ENCODE data around the gene LILRA5. TPM values are rescaled to one million over a fixed set of nuclear protein-coding genes. Genes with fewer than 3 reads are reported as not detected.

LILRA5 gene
- total RNA-seq, 1 experiment from 2014 or later, result not detected

- Histone ChIP-seq H3K4me1 (ENCODE audit: control insufficient read depth in 1 of 2, insufficient read depth in 2 of 2, low read length in 2 of 2) (no peaks in the 10 kb centered on the region), H3K9me2 (ENCODE audit: insufficient read depth) (no peaks in the 10 kb centered on the region), H3K4me3 (replicated peaks in 1 of 2; ENCODE audit: low read depth in 1 of 2, low read length in 2 of 2) (no peak overlapping the region), H3K9me3 (ENCODE audit: control insufficient read depth in 1 of 2, insufficient read depth in 1 of 2, low read depth in 1 of 2, low read length in 2 of 2) (peaks cover 0 to 6% of the 10 kb centered on the region in 2 experiments; a peak in 2 of 4 replicates), H3K79me2 (ENCODE audit: insufficient read depth, low read length) (no peaks in the 10 kb centered on the region), H3K36me3 (ENCODE audit: control insufficient read depth in 1 of 2, insufficient read depth in 2 of 2, low read length in 2 of 2) (no peaks in the 10 kb centered on the region), H2AFZ (ENCODE audit: low read depth, low read length, poor library complexity, severe bottlenecking) (no peak overlapping the region), H3K4me2 (ENCODE audit: low read length) (no peak overlapping the region), H3K27ac (ENCODE audit: low read depth, low read length) (no peak overlapping the region), H3K27me3 (ENCODE audit: insufficient read depth, low read length) (no peaks in the 10 kb centered on the region), H4K20me1 (ENCODE audit: insufficient read depth) (no peaks in the 10 kb centered on the region), H3K9ac (ENCODE audit: low read length) (no peak overlapping the region)
- BruUV-seq (replicated peaks), result no TSS peak
- ChIA-PET RAD21 (ENCODE audit: low non-redundant PET in 1 of 2, low total read pairs in 2 of 2, uncharacterized antibody in 2 of 2, unreplicated experiment in 2 of 2) (no interaction called here), CTCF (no interaction called here), POLR2A (no interaction called here)
- DNase-seq (ENCODE audit: low read depth, low spot score) (no peak), ATAC-seq (no peak)
- no peak for TF ChIP-seq CBX3 (IDR thresholded peaks at IDR 0.05; ENCODE audit: low read depth)
- TF ChIP-seq POLR2A (IDR thresholded peaks at IDR 0.05; ENCODE audit: borderline replicate concordance, extremely low read depth, insufficient read depth, insufficient read length), result no peak
- no peak for TF ChIP-seq CEBPB (IDR thresholded peaks at IDR 0.05; ENCODE audit: low read depth)
- TF ChIP-seq, protein P1, sequence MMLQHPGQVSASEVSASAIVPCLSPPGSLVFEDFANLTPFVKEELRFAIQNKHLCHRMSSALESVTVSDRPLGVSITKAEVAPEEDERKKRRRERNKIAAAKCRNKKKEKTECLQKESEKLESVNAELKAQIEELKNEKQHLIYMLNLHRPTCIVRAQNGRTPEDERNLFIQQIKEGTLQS (IDR thresholded peaks at IDR 0.05), result no peak
- no peak for TF ChIP-seq TCF7L2 (IDR thresholded peaks at IDR 0.05; ENCODE audit: borderline replicate concordance, extremely low read depth, insufficient read depth, insufficient read length)
- TF ChIP-seq ZFX (IDR thresholded peaks at IDR 0.05), result no peak
- TF ChIP-seq POLR2AphosphoS5 (IDR thresholded peaks at IDR 0.05; ENCODE audit: low read depth, low read length), result no peak
- TF ChIP-seq EZH2 (IDR thresholded peaks at IDR 0.05), result no peak
- TF ChIP-seq, protein P2, sequence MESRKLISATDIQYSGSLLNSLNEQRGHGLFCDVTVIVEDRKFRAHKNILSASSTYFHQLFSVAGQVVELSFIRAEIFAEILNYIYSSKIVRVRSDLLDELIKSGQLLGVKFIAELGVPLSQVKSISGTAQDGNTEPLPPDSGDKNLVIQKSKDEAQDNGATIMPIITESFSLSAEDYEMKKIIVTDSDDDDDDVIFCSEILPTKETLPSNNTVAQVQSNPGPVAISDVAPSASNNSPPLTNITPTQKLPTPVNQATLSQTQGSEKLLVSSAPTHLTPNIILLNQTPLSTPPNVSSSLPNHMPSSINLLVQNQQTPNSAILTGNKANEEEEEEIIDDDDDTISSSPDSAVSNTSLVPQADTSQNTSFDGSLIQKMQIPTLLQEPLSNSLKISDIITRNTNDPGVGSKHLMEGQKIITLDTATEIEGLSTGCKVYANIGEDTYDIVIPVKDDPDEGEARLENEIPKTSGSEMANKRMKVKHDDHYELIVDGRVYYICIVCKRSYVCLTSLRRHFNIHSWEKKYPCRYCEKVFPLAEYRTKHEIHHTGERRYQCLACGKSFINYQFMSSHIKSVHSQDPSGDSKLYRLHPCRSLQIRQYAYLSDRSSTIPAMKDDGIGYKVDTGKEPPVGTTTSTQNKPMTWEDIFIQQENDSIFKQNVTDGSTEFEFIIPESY (IDR thresholded peaks at IDR 0.05; ENCODE audit: extremely low read depth, insufficient replicate concordance, low read length), result no peak
- TF ChIP-seq EZH2phosphoT487 (IDR thresholded peaks at IDR 0.05; ENCODE audit: borderline replicate concordance), result no peak
- TF ChIP-seq ELF1 (IDR thresholded peaks at IDR 0.05; ENCODE audit: borderline replicate concordance, low read depth), result no peak
- no peak for TF ChIP-seq EGR1 (IDR thresholded peaks at IDR 0.05; ENCODE audit: low read depth)
- TF ChIP-seq SP1 (IDR thresholded peaks at IDR 0.05; ENCODE audit: low read depth), result no peak
- intact Hi-C loops (cut with micrococcal nuclease), result no loop called here
Measured at GRCh38 chr19:54319892-54320670, 7.1 kb upstream of the LILRA5 start.
